Measurements from ENCODE around the gene KCND2. TPM values are rescaled to one million over a fixed set of nuclear protein-coding genes. Genes with fewer than 3 reads are reported as not detected.

Gene KCND2
- total and polyA plus RNA-seq, 2 of the 8 experiments (the other 6 are each of a cell fraction or from before 2014, with no cell fraction given) = 4.6 to 7.7 TPM

GRCh38 chr7:120677535-120677934 is 404.6 kb downstream of the KCND2 start (continued):
- no peak for TF ChIP-seq CTBP2 (IDR thresholded peaks at IDR 0.05; ENCODE audit: borderline replicate concordance, insufficient read depth, insufficient read length, low read length)
- no peak for TF ChIP-seq CREB1 (IDR thresholded peaks at IDR 0.05)
- TF ChIP-seq POLR2AphosphoS5 (IDR thresholded peaks at IDR 0.05; ENCODE audit: low read depth, low read length) = no peak
